Type B pancreatic cell (in vitro differentiated cells): ENCODE results near the gene FUT8. TPM values are rescaled to one million over a fixed set of nuclear protein-coding genes. Genes with fewer than 3 reads are reported as not detected.

Experiments used
- DNase-seq: peaks from one replicate; pipeline ENCODE4 v3.0.0; 2021; ENCODE audit warnings: mixed read lengths; ENCODE audit not compliant: unreplicated experiment; ENCODE audit errors: extremely low spot score
- H3K27ac Mint-ChIP-seq: 2 replicates; pipeline ENCODE4 v1.8.0; 2021; ENCODE audit warnings: mild to moderate bottlenecking, mixed read lengths
- H3K27me3 Mint-ChIP-seq: 2 replicates; pipeline ENCODE4 v1.8.0; 2021; ENCODE audit warnings: mixed read lengths
- H3K36me3 Mint-ChIP-seq: 2 replicates; pipeline ENCODE4 v1.8.0; 2021; ENCODE audit warnings: mixed read lengths
- H3K4me1 Mint-ChIP-seq: one replicate; pipeline ENCODE4 v1.8.0; 2021; ENCODE audit warnings: mixed read lengths; ENCODE audit not compliant: unreplicated experiment
- H3K4me3 Mint-ChIP-seq: 2 replicates; pipeline ENCODE4 v1.8.0; 2021; ENCODE audit warnings: mild to moderate bottlenecking, mixed read lengths
- H3K9me3 Mint-ChIP-seq: 2 replicates; pipeline ENCODE4 v1.8.0; 2021; ENCODE audit warnings: mixed read lengths
- total RNA-seq: library from RNA; stranded (reverse); gene quantifications from 2 replicates; pipeline ENCODE4 v1.2.1, GENCODE V29; 2021; ENCODE audit warnings: low replicate concordance
- TF ChIP-seq, protein P1 (sequence below): fragments of 200-600 bp; sonication (generic); conservative IDR thresholded peaks from 2 replicates; pipeline ENCODE4 v1.5.0; 2021; ENCODE audit warnings: antibody characterized with exemption, mild to moderate bottlenecking

The FUT8 gene
- total RNA-seq, 1 donor from 2014 or later: 67.4 TPM

DNA sequence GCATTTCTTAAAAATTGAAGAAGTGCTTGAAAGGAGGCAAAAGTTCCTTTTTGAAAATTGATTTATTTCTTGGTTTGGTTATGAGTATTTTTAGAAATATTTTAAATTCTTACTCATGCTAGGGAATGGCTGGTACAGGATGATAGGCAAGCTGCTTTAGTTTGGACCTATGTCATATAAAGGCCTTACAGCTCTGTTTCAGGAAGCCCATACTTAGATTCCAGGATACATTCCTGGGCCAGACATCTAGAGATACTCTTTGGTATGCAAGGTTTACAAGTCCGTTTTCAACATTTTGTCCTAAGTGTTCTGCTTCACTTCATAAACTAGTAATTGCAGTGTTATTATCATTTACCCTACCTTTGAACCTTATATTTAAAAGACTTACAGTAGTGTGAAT is 186.8 kb downstream of the FUT8 start:
- DNase-seq: no peak
- H3K27ac Mint-ChIP-seq: no peak overlapping the region
- no peak overlapping the region for H3K4me3 Mint-ChIP-seq
- TF ChIP-seq, protein P1, sequence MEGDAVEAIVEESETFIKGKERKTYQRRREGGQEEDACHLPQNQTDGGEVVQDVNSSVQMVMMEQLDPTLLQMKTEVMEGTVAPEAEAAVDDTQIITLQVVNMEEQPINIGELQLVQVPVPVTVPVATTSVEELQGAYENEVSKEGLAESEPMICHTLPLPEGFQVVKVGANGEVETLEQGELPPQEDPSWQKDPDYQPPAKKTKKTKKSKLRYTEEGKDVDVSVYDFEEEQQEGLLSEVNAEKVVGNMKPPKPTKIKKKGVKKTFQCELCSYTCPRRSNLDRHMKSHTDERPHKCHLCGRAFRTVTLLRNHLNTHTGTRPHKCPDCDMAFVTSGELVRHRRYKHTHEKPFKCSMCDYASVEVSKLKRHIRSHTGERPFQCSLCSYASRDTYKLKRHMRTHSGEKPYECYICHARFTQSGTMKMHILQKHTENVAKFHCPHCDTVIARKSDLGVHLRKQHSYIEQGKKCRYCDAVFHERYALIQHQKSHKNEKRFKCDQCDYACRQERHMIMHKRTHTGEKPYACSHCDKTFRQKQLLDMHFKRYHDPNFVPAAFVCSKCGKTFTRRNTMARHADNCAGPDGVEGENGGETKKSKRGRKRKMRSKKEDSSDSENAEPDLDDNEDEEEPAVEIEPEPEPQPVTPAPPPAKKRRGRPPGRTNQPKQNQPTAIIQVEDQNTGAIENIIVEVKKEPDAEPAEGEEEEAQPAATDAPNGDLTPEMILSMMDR: no peak
- H3K27me3 Mint-ChIP-seq: no peaks in the 10 kb centered on the region
- H3K9me3 Mint-ChIP-seq: no peaks in the 10 kb centered on the region
- no peaks in the 10 kb centered on the region for H3K36me3 Mint-ChIP-seq
- peaks cover 1% of the 10 kb centered on the region for H3K4me1 Mint-ChIP-seq

DNA sequence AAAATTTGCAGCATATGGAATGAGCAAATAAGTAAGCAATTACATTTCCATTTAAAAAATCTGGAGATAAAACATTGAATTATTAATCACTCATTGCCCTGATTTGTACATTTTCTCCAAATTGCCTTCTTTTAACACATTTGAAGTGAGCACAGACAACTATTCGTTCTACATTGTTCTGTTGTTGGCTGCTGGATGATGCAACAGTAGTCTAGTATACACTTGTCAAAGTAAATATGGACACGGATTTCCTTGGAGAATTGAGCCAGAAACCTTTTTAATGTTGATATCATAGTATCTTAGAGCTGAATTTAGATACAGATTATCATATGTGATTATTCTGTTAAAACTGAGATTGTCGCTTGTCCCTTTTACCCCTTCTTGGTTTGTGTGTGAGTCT is 188.2 kb downstream of the FUT8 start:
- no peaks in the 10 kb centered on the region for H3K27me3 Mint-ChIP-seq
- H3K27ac Mint-ChIP-seq: no peak overlapping the region
- no peaks in the 10 kb centered on the region for H3K9me3 Mint-ChIP-seq
- TF ChIP-seq, protein P1: no peak
- no peaks in the 10 kb centered on the region for H3K4me1 Mint-ChIP-seq
- no peak for DNase-seq
- no peak overlapping the region for H3K4me3 Mint-ChIP-seq
- H3K36me3 Mint-ChIP-seq: no peaks in the 10 kb centered on the region

DNA sequence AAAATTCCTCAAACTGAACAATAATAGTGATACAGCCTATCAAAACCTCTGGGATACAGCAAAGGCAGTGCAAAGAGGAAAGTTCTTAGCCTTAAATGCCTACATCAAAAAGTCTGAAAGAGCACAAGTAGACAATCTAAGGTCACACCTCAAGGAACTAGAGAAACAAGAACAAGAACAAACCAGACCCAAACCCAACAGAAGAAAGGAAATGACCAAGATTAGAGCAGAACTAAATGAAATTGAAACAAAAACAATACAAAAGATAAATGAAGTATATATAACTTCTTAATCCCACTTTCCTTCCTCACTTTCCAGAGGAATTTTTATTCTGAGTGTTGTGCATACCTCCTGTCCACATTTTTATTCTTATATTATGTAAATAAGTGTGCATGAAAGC is 192.0 kb downstream of the FUT8 start:
- TF ChIP-seq, protein P1: no peak
- no peak for DNase-seq
- Mint-ChIP-seq H3K9me3 (no peaks in the 10 kb centered on the region), H3K27me3 (no peaks in the 10 kb centered on the region), H3K4me1 (no peaks in the 10 kb centered on the region), H3K36me3 (no peaks in the 10 kb centered on the region), H3K27ac (no peak overlapping the region), H3K4me3 (no peak overlapping the region)

DNA sequence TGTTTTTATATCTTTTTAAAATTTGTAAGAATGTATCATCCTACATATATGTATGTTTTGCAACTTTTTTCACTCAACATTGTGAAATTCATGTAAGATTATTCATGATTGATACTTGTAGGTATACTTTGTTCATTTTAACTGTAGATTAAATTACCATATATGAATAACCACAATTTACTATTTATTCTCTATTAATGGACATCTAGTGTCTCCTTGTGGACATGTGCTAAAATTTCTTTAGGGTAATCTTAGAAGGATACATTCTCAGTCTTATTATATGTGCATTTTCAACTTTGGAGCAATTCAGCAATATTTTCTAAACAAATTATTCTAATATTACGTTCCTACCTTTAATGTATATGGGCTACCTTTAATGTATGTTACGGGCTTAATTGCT is 192.4 kb downstream of the FUT8 start:
- no peak overlapping the region for H3K27ac Mint-ChIP-seq
- no peak for DNase-seq
- no peaks in the 10 kb centered on the region for H3K9me3 Mint-ChIP-seq
- H3K4me1 Mint-ChIP-seq: no peaks in the 10 kb centered on the region
- no peaks in the 10 kb centered on the region for H3K36me3 Mint-ChIP-seq
- TF ChIP-seq, protein P1: peak; percentile 29
- H3K4me3 Mint-ChIP-seq: no peak overlapping the region
- no peaks in the 10 kb centered on the region for H3K27me3 Mint-ChIP-seq

DNA sequence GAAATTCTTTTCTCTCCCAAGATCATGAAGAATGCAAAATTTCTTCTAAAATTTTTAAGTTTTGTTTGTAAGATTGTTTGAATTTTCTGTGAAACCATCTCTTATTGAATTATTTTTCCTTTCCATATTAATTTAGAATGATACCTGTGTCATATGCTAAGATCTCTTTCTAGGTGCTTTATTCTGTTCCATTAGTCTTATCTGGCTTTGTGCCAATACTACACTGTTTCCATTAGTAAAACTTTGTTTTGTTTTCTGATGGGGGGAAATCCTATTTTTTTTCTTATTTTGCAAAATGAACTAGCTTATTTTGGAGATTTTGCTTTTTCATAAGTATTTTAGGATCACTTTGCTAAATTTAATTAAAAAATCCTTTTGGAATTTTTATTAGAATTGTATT is 193.9 kb downstream of the FUT8 start:
- no peaks in the 10 kb centered on the region for H3K36me3 Mint-ChIP-seq
- H3K4me1 Mint-ChIP-seq: no peaks in the 10 kb centered on the region
- TF ChIP-seq, protein P1: no peak
- no peak overlapping the region for H3K27ac Mint-ChIP-seq
- no peak for DNase-seq
- H3K4me3 Mint-ChIP-seq: no peak overlapping the region
- H3K27me3 Mint-ChIP-seq: no peaks in the 10 kb centered on the region
- H3K9me3 Mint-ChIP-seq: no peaks in the 10 kb centered on the region

DNA sequence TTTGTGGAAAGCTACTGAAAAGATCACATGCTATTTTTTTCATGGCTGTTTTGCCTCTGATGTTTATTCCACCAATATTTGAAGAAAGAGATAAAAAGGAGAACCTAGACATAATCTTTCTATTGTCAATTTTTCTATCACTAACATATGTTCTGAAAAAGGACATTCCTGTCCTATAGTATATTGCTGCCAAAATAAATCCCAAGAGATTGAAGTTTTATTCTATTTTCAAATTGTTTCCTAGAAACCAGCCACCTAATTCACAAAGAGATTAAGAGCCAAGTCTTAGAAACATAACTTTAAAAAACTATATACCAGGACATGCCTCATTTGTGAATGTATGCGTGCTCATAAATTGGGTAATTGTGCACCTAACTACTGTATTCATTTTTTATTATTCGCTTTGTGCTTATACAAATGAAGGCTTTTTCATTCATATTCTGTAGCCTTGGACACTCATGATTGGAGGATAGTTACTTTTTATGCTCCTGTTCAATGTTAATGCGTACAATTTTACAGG is 200.7 kb downstream of the FUT8 start:
- Mint-ChIP-seq H3K27me3 (no peaks in the 10 kb centered on the region), H3K36me3 (no peaks in the 10 kb centered on the region), H3K4me1 (no peaks in the 10 kb centered on the region), H3K27ac (no peak overlapping the region), H3K4me3 (no peak overlapping the region), H3K9me3 (no peaks in the 10 kb centered on the region)
- no peak for DNase-seq
- TF ChIP-seq, protein P1: no peak
